SK-N-SH (cell line): ENCODE results near the gene TPRG1L.

ENCODE experiments used
- CTCF ChIP-seq: fragments of 200-600 bp; sonication (generic); IDR thresholded peaks from 2 replicates; pipeline ENCODE4 v1.6.1; 2017; ENCODE audit warnings: antibody characterized with exemption, mild to moderate bottlenecking, moderate library complexity
- EP300 ChIP-seq, 2 experiments: IDR thresholded peaks; 2 replicates each; pipeline versions ENCODE4 v1.4.0 to v1.6.1; 2012; ENCODE audit warnings: borderline replicate concordance in 1 of 2, low read depth in 1 of 2, low read length in 1 of 2
- EZH2phosphoT487 ChIP-seq: fragments of 200-600 bp; sonication (generic); IDR thresholded peaks from 2 replicates; pipeline ENCODE4 v1.6.1; 2017; ENCODE audit warnings: low read depth, mixed run types, mild to moderate bottlenecking, antibody characterized with exemption, moderate library complexity, borderline replicate concordance
- FOXM1 ChIP-seq: IDR thresholded peaks from 2 replicates; pipeline ENCODE4 v1.4.0; 2012; ENCODE audit warnings: low read depth, mild to moderate bottlenecking
- POLR2AphosphoS5 ChIP-seq: IDR thresholded peaks from 2 replicates; pipeline ENCODE4 v1.6.1; 2012; ENCODE audit warnings: low read depth, low read length
- REST ChIP-seq: IDR thresholded peaks from 2 replicates; pipeline ENCODE4 v1.6.1; 2012; ENCODE audit warnings: mild to moderate bottlenecking, low read depth, low read length, moderate library complexity
- ZBTB33 ChIP-seq: IDR thresholded peaks from 2 replicates; pipeline ENCODE4 v1.4.0; 2012; ENCODE audit warnings: low read depth, borderline replicate concordance

- TF ChIP-seq EZH2phosphoT487 (no peak), CTCF (no peak), ZBTB33 (no peak), REST (no peak), EP300 (IDR thresholded peaks at IDR 0.05; ENCODE audit: borderline replicate concordance in 1 of 2, low read depth in 1 of 2, low read length in 1 of 2) (no peak), POLR2AphosphoS5 (no peak), FOXM1 (no peak)
Observed at GRCh38 chr1:3616861-3617260, 8.0 kb upstream of the TPRG1L start.
